NCI-H2081 (cell line): ENCODE measurements around the gene BZW2.

ENCODE experiments used
- DNase-seq, 2 experiments: peaks; one replicate each; lab custom pipeline; 2025; lab: John Stamatoyannopoulos, UW

Gene BZW2

DNA sequence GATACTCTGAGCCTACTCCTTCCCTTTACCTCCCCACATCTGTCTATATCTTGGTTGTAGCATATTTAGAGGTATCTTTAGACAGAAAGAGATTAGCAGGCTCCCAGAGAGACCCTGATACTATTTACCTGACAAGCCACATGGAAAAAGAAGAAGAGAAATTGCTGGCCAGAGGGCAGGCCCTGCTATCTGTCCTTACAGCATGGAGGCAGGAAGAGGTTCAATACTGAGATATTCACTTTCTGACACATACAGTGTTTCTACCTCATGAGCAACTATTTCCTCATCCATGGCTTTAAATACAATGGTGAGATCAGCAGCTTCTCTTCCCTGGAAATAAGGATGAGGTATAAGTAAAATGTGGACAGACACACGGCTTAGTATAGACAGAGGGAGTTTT lies 73.7 kb downstream of the BZW2 start:
- no peak for DNase-seq

DNA sequence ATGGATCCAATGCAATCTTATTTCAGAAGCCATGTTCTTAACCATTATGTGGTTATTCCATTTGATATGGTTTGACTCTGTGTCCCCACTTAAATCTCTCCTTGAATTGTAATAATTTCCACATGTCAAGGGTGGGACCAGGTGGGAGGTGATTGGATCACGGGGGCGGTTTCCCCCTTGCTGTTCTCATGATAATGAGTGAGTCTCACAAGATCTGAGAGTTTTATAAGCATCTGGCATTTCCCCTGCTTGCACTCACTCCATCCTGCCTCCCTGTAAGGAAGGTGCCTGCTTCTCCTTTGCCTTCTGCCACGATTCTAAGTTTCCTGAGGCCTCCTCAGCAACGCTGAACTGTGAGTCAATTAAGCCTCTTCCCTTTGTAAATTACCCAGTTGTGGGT lies 75.6 kb downstream of the BZW2 start:
- DNase-seq = no peak

DNA sequence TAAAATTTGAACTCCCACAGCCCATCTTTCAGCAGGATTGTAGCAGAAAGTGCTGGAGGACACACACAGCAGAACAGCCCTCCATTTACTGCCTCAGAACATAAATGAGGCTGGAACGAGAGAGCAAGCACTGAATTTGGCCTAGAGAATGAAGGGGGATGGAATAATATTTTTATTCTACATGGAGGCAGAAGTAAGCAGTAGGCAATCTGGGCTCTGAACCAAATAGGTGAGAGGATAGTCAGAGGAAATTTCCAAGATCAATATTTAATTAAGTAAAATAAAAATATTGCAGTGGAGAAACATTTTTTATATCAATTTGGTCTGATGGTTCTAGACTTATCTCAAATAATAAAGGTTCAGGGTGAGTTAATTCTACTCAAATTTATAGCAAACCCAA lies 78.4 kb downstream of the BZW2 start:
- no peak for DNase-seq

DNA sequence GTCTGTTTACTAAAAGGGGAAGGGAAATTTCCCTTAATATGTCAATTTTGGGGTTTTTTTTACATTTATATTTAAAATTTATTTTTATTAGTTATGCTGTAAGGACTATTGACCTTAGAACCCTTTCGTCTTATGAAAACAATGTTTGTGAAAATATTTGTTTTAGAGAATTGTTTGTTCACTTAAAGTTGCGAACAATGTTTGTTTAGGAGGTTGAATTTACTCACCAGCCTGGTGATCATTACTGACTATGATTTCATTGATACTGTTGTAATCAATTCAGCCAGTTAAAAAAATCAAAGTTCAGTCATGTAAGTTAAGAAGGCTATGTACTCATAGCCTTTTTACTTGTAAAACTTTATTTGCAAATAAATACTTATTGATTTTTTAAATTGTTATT lies 80.2 kb downstream of the BZW2 start:
- DNase-seq = no peak

DNA sequence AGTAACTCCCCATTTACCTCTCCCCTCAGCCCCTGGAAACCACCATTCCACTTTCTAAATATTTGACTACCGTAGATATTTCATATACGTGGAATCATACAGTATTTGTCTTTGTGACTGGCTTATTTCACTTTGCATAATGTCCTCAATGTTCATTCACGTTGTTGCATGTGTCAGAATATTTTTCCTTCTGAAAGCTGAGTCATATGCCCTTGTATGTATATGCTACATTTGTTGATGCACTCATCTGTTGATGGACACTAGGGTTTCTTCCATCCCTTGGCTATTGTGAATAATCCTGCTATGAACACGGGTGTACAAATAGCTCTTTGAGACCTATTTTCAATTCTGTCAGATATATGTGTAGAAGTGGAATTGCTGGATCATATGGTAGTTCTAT lies 81.8 kb downstream of the BZW2 start:
- DNase-seq = no peak

DNA sequence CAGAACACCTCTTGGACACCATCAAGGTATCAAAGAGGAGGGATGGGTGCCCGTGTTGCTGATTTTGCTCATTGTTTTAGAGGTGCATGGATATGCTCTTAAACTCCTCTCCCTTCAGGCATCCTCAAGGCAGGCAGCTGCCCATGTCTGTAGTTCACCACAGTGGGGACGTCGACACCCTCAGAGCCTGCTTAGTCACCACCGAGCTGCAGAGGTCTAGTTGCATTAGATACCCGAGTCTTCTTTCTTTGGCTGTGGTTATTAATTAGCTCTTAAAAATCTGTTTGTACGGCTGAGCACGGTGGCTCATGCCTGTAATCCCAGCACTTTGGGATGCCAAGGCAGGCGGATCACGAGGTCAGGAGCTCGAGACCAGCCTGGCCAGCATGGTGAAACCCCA lies 82.8 kb downstream of the BZW2 start:
- DNase-seq = no peak

DNA sequence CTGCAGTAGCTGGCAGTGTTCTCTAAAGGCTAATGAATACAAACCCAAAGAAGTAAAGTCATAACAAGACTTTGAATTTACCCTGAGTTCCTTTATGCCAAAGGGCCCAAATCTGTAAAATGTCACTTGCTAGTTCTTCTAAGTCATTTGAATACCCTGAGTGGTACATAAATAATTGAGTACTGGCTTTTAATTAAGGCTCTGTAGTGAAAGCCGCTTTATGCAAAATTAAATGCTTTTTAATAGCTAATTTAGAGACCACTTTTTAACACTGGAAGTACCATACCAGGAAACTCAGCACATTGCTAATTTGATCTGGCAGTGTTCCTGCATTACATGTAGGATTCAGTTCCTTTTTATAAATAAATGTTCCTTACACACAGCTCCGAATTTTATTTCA lies 83.6 kb downstream of the BZW2 start:
- no peak for DNase-seq

DNA sequence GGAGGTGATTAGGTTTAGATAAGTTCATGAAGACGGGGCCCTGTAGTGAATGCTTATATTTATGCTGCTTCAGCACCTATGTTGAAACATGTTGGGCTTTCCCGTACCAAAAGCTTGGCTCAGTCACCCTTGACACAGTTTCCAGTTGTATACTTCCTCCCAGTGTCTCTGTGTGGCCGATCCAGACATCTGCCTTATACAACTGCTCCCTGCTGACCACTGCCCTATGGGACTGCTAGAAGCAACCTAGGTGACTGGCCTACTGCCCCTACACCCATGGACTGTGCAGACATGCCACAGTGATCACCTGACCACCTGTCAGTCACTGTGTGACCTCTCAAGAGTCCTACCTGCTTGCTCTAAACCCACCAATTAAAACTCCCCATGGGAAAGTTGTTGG lies 85.0 kb downstream of the BZW2 start:
- no peak for DNase-seq

DNA sequence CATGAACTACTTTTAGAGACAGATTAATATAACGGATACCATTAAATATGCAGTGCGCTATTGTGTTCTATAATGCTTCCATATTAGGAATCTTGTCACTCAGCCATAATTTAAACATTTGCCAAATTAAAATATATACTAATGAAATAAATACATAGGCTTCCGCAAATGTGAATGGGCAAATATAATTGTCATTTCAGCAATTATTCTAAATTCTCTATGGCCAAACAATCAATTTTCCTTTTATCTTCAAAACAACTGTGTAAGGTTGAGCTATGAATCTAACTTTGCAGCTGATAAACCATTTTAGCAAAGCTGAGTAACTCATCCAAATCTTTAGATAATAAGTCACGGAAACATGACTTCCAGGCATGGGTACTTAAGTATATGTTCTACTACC lies 86.8 kb downstream of the BZW2 start:
- DNase-seq = no peak

DNA sequence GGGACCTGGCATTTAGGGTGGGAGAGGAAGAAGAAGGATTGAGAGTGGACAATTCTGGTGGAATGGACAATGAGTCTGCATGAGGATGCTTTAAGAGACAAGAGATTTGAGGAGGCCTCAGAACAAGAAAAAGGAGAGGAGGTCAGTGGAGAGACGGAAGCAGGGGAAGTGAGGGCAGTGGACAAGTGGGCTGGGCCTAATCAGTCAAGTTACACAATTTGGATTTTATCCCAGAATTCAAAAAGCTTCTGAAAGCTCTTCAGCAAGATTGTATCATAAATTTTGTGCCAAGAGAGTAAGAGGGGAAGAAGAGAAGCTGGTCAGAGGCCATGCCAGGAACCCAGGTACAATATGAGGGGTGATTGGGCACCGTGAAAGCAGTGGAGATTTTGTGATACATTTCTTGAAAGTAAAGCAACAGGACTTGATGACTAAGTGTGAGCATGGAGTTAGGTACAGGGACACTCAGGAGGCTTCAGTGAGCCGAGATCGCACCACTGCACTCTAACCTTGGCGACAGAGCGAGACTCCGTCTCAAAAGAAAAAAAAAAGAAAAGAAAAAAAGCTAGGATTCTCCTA lies 88.3 kb downstream of the BZW2 start:
- no peak for DNase-seq

DNA sequence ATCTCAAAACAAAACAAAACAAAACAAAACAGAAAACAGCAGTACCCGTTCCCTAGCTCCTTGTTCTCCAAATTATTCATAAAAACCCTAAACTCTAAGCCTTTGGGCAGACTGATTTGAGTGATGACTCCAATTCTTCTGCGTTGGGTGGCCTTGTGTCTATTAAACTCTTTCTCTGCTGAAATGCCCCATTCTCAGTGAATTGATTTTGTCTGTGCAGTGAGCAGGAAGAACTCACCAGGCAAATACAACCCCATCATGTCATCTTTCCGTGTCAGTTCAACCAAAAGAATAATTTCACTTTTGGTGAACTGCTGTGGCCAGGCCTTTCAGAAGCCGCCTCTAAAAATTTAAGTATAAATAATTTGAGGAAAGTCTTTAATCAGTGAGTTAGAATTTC lies 89.0 kb downstream of the BZW2 start:
- DNase-seq = no peak

DNA sequence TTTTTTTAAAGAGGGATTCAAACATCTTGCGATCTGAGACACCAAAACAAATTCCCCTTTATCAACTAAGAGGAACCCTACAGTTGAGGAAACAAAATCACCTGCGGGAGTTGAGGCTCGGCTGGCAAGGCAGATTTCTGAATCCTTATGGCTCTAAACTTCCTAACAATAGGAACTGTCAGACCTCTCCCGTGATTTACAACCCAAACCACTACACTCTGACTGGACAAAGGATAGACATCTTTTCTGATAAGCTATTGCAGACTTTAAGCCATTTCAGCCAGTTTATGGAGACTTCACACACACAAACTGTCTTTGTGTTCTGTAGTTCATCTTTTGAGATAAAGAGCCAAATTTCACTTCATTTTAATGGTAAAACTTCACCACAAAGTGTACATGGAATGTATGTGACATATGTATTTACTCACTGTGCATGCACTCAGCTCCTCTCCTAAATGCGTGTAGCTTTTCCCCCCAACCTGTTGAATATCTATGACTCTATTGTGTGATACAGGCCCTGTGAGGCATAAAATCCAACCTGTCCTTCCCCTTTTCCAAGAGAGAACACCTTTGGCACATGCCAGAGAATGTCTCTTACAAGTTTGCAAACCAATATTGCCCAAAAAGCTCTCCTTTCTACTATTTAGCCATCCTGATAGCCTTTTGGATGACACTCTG lies 92.2 kb downstream of the BZW2 start:
- DNase-seq = no peak

DNA sequence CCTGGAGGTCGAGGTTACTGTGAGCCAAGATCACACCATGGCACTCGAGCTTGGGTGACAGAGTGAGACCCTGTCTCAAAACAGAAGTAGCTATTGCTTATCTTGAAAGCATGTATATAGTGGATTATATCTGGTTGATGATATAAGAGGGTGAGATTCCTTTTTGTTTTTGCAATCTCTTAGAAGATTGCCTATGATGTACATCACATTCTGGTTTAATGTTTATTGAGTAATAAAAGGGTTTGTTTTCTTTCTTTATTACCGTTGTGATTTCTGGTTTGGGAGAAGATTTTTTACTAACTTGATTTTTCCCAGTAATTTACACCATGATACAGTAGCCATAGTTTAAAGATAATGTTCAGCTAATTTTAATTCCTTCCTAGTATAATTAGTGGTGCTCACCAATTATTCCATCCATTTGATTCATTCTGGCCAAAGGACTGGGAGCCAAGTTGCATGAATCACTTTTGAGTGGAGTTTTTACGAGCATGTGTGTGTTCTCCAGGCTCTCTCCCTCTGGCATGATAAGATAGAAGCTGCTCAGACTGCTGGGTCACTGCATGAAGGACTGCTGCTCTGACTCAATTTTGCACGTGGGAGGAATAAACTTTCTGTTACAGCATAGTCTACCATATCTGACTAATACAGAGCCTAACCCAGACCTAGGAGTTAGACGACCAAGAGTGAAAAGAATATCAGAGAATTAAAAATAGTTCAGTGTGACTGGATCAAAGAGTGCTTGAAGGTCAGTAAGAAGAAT lies 94.1 kb downstream of the BZW2 start:
- DNase-seq = no peak

DNA sequence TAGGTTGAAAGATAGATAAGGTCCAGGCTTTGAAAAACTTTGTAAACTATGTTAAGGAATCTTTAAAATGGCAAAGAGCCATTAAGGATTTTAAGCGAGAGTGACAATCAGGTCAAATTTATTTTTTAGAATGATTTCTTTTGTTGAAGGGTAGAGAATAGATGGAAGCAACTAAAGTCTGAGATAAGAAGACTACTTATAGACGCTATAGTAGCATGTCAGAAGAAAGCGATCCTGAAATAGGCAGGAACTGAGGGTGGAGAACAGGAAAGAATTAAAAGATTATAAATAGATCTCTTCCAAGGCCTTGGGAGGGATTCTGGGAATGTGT lies 94.6 kb downstream of the BZW2 start:
- no peak for DNase-seq

DNA sequence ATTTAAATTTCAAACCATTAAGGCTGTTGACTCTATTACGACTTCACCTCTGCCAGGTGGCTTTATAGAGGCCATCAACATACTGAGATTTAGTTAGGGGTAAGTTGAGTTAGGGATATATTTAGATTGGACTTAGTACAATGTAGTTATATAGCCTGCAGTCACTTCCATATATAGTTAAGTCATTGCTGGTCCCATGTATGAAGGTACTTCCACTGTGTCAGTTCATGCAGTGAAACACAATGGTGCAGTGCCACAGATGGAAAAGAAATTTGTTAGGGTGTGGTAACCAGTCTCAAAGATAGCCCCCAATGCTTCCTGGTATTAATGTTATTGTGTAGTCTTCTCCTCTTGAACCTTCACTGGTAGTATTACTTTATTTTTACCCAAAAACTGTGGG lies 95.0 kb downstream of the BZW2 start:
- DNase-seq = no peak

DNA sequence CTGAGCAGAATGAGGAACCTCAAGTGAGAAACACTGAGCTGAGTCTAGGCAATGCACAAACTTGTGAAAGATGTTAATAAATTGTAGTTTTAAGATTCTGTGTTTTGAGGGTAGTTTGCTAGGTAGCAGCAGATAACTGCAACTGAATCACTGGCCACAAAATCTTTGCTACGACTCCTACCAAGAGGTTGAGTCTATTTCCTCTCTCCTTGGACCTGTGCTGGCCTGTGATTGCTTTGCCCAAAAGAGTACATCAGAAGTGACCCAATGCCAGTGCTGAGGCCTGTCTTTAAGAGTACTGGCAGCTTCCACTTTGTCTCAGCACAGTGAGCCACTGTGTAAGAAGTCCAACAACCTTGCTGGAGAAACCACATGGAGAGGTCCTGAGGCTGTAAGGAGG lies 95.7 kb downstream of the BZW2 start:
- DNase-seq = no peak

DNA sequence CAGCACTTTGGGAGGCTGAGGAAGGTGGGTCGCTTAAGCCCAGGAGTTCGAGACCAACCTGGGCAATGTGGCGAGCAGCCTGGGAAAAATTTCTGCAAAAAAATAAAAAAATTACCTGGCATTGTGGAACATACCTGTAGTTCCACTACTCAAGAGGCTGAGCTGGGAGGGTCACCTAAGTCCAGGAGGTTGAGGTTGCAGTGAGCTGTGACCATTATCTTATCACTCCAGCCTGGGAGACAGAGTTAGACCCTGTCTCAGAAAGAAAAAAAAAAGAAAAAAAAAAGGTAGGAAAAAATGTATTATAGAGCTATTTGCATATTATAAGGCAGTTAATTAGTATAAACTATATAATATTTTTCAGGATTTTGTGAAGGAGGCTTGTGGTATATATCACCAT lies 96.6 kb downstream of the BZW2 start:
- DNase-seq = no peak

DNA sequence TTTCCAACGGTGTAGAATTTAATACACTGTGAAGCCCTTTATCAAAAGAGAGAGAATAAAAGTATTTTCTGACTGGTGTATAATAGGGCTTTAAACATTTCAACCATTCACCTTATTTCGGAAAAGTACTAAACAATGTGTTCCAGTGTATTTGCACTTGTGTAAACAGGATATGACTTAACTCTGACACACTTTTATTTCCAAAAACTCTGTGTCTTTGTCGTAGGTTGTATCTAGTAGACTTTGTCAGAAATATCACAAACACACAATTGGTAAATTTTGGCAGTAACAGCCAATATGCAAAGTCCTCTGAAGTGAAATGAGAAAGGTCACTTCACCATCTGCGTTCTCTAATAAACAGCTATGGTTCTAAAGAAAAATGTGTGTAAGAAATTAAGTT lies 97.3 kb downstream of the BZW2 start:
- no peak for DNase-seq

DNA sequence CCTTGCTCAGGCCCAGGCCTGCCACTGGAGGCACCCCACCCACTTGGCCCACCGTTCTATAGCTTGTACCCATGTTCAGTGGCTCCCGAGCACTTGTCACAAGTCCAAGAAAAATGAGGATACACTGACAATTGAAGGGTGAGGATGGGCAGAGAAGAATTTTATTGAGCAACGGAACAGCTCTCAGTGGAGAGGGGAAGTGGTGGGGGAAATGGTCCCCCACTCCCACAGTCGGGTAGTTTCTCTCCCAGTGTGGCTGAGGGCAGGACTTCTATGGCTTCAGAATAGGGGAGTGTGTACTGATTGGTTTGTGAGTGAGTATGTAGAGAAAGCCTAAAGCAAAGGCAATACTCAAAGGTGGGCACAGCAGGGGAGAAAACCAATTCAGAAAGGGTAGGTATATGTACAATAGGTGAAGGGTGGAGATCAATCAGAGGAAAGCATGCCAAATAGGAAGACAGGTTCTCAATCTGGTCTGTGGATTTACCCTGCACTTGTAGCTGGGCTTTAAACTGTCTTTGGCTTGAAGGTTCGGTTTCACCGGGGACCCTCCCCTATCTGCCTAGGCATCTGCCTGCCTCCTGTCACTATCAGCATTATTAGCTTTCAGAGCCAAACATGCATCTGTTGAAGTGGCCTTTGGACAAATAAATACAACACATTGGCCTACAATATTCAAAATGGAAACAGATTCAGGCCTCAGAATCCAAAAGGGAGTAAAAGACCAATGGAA lies 98.7 kb downstream of the BZW2 start:
- no peak for DNase-seq

DNA sequence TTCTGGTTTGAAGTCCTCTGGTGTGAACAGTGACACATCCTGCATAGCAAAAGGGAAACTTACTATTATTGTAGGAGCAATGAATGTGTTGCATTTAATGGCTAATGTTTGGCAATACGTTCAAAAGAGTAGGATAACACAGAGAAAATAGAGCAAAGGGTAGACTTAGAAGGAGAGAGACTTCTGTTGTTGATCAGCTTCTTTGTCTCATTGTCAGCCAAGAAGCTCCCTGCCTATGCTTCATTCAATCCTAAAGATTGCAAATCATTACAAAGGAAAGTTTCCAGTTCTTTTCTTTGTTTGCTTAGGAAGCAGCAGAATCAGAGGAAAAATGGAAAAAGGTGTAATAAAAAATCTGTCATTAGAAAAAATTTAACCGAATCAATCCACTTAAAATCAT lies 99.7 kb downstream of the BZW2 start:
- DNase-seq = no peak

DNA sequence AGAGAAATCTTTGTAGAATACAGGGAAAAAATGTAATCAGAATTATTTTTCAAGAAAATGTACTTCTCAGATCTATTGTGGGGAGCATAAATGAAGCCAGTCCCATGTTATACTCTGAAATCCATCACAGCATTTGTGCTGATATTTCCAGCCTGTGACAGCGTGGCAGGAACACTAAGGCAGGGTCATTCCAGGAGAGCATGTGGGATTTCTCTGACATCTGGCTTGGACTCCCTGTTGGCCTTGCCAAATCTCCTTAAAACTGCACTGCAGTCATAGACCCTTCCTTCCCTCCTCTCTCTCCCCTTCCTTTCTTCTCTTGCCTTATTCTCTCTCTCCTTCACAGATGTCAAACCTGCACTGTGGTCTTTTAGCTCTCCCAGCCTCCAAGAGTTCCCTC lies 101.1 kb downstream of the BZW2 start:
- no peak for DNase-seq

DNA sequence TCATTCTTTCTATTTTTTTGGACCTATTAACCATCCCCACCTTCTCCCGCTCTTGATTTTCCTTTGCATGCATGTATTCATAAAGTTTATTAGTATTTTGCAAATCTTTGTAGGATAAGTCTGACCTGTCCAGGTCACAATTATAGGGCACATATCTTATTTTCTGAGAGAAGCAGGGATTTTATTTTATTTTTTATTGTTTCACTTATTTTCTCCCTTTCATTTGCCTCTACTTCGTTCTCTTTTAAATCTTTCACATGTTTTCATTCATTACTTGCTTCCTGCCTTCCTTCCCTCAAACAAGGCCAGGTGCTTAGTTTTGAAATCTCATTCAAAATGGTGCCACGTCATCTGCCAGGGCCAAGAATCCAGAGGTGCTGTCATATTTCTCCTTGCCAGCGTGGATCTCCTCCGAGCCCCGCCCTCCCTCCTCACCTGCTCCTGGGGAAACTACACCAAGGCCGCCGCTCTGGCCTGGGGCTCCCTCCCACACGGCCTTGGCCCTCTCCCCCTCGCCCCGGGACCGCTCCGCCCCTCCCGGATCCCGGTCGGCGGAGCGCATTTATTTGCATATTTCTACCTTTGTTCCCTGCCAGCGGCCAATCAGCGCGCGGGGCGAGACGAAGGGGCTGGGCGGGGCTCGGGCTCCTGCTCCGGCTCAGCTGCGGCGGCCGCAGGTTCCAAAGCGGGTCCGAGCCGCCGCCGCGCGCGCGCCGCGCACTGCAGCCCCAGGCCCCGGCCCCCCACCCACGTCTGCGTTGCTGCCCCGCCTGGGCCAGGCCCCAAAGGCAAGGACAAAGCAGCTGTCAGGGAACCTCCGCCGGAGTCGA lies 107.3 kb downstream of the BZW2 start, which contains the start of gene TSPAN13:
Gene TSPAN13, plus strand, starts transcription at position 654 of the 830 bp plus-strand sequence. CDS start 213 bp downstream, outside the sequence.
- peak; percentile 98 for DNase-seq
